ENCODE data around the gene PATJ.
"Not testable (repeated sequence)": the region's sequence is repeated elsewhere in the genome, so short reads cannot be mapped to it uniquely, and the experiment has no call there.

The PATJ gene

DNA sequence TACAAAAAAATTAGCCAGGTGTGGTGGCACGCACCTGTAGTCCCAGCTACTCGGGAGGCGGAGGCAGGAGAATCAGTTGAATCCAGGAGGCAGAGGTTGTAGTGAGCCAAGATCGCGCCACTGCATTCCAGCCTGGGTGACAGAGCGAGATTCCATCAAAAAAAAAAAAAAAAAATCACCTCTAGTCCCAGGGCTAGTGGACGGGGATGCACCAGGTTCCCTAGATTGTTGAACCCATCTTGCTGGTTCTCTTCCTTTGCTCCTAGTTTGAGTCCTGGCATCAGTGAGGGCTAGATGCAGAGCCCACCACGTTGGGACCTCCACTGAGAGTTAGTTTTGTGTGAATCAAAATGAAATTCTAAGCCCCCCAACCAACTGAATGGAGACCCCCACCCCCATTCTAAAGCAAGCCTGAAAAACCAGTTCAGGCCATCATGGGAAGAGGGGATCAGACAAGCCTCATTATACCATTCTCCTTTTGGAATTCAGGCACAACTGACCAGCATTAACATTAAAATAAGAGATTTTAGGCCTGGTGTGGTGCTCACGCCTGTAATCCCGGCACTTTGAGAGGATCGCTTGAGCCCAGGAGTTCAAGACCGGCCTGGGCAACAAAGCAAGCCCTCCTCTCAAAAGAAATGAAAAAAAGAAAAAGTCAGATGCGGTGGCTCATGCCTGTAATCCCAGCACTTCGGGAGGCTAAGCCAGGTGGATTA, 434.5 kb downstream of the PATJ start:
- H4K20me1 ChIP-seq (ENCODE audit: insufficient read depth, low read length, poor library complexity, severe bottlenecking), result no peaks in the 10 kb centered on the region
- H3K4me2 ChIP-seq (ENCODE audit: low read depth, low read length, poor library complexity, severe bottlenecking), result no peak overlapping the region
- no peaks in the 10 kb centered on the region for H3K27me3 ChIP-seq (ENCODE audit: insufficient read depth, low read length, poor library complexity, severe bottlenecking)
- H3K9ac ChIP-seq (ENCODE audit: low read depth, low read length, poor library complexity, severe bottlenecking), result no peak overlapping the region
- no peaks in the 10 kb centered on the region for H3K9me2 ChIP-seq (replicated peaks; ENCODE audit: low read depth, low read length)
- TF ChIP-seq EZH2phosphoT487 (IDR thresholded peaks at IDR 0.05; ENCODE audit: borderline replicate concordance), result no peak
- TF ChIP-seq, protein P1, sequence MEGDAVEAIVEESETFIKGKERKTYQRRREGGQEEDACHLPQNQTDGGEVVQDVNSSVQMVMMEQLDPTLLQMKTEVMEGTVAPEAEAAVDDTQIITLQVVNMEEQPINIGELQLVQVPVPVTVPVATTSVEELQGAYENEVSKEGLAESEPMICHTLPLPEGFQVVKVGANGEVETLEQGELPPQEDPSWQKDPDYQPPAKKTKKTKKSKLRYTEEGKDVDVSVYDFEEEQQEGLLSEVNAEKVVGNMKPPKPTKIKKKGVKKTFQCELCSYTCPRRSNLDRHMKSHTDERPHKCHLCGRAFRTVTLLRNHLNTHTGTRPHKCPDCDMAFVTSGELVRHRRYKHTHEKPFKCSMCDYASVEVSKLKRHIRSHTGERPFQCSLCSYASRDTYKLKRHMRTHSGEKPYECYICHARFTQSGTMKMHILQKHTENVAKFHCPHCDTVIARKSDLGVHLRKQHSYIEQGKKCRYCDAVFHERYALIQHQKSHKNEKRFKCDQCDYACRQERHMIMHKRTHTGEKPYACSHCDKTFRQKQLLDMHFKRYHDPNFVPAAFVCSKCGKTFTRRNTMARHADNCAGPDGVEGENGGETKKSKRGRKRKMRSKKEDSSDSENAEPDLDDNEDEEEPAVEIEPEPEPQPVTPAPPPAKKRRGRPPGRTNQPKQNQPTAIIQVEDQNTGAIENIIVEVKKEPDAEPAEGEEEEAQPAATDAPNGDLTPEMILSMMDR (conservative IDR thresholded peaks at IDR 0.05; ENCODE audit: low read length), result no peak
- no peaks in the 10 kb centered on the region for H3K9me3 ChIP-seq (ENCODE audit: insufficient read depth, low read depth, low read length)
- H2AFZ ChIP-seq (ENCODE audit: low read length), result no peak overlapping the region
- H3K79me2 ChIP-seq (ENCODE audit: insufficient read depth, low read length), result no peaks in the 10 kb centered on the region
- H3K4me1 ChIP-seq (ENCODE audit: insufficient read depth, low read length, poor library complexity, severe bottlenecking), result no peaks in the 10 kb centered on the region
- no peak overlapping the region for H3K4me3 ChIP-seq (ENCODE audit: low read length, poor library complexity, severe bottlenecking)
- H3F3A ChIP-seq (ENCODE audit: low read depth), result no peaks in the 10 kb centered on the region
- no peaks in the 10 kb centered on the region for H3K36me3 ChIP-seq (ENCODE audit: insufficient read depth, low read length)

DNA sequence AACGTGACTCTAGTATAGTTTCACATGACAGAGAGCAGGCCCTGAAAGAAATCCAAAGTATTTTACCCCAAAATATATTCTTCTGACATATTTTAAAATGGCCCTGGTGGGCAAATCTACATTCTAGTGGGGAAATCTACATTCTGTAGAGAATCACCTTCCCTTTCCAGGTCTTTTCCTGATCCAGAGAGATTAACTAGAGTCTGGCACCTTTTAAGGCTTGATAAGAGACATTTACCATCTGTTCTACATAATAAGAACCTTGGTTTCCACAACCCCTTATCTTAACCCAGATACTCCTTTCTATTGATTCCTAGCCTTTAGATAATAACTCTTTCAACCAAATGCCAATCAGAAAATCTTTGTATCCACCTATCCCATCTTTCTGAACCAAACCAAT, 435.3 kb downstream of the PATJ start:
- Histone ChIP-seq H4K20me1 (ENCODE audit: insufficient read depth, low read length, poor library complexity, severe bottlenecking) (no peaks in the 10 kb centered on the region), H3K9me3 (ENCODE audit: insufficient read depth, low read depth, low read length) (no peaks in the 10 kb centered on the region), H3K4me1 (ENCODE audit: insufficient read depth, low read length, poor library complexity, severe bottlenecking) (no peaks in the 10 kb centered on the region), H3K79me2 (ENCODE audit: insufficient read depth, low read length) (no peaks in the 10 kb centered on the region), H3K36me3 (ENCODE audit: insufficient read depth, low read length) (no peaks in the 10 kb centered on the region), H2AFZ (ENCODE audit: low read length) (no peak overlapping the region), H3K4me3 (ENCODE audit: low read length, poor library complexity, severe bottlenecking) (no peak overlapping the region), H3K27me3 (ENCODE audit: insufficient read depth, low read length, poor library complexity, severe bottlenecking) (no peaks in the 10 kb centered on the region), H3K9ac (ENCODE audit: low read depth, low read length, poor library complexity, severe bottlenecking) (no peak overlapping the region), H3K9me2 (replicated peaks; ENCODE audit: low read depth, low read length) (no peaks in the 10 kb centered on the region), H3K4me2 (ENCODE audit: low read depth, low read length, poor library complexity, severe bottlenecking) (no peak overlapping the region), H3F3A (ENCODE audit: low read depth) (no peaks in the 10 kb centered on the region)
- TF ChIP-seq EZH2phosphoT487 (IDR thresholded peaks at IDR 0.05; ENCODE audit: borderline replicate concordance), result no peak
- TF ChIP-seq, protein P1 (conservative IDR thresholded peaks at IDR 0.05; ENCODE audit: low read length), result no peak

DNA sequence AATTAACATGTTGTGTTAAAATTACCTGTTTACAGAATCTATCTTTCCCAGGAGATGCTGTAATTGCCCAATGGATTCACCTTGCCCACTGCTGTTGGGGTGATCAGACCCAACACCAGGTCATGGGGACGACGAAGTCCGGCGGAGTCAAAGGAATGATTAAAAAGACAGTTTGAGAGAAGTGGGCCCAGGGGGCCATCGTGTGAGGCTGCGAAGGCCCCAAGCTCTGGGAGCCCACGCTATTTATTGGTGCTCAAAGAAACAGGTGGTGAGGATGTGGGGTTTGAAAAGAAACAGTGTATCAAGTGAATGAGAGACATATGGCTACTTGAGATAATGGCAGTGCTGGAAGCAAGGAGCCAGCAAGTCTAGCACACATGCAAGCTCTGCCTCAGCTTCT, 436.1 kb downstream of the PATJ start:
- H3K4me1 ChIP-seq (ENCODE audit: insufficient read depth, low read length, poor library complexity, severe bottlenecking), result no peaks in the 10 kb centered on the region
- no peak overlapping the region for H3K4me3 ChIP-seq (ENCODE audit: low read length, poor library complexity, severe bottlenecking)
- no peaks in the 10 kb centered on the region for H4K20me1 ChIP-seq (ENCODE audit: insufficient read depth, low read length, poor library complexity, severe bottlenecking)
- TF ChIP-seq, protein P1 (conservative IDR thresholded peaks at IDR 0.05; ENCODE audit: low read length), result no peak
- no peaks in the 10 kb centered on the region for H3F3A ChIP-seq (ENCODE audit: low read depth)
- H3K9ac ChIP-seq (ENCODE audit: low read depth, low read length, poor library complexity, severe bottlenecking), result no peak overlapping the region
- H3K36me3 ChIP-seq (ENCODE audit: insufficient read depth, low read length), result no peaks in the 10 kb centered on the region
- H3K9me3 ChIP-seq (ENCODE audit: insufficient read depth, low read depth, low read length), result no peaks in the 10 kb centered on the region
- no peak overlapping the region for H3K4me2 ChIP-seq (ENCODE audit: low read depth, low read length, poor library complexity, severe bottlenecking)
- no peak overlapping the region for H2AFZ ChIP-seq (ENCODE audit: low read length)
- H3K27me3 ChIP-seq (ENCODE audit: insufficient read depth, low read length, poor library complexity, severe bottlenecking), result no peaks in the 10 kb centered on the region
- no peaks in the 10 kb centered on the region for H3K79me2 ChIP-seq (ENCODE audit: insufficient read depth, low read length)
- no peaks in the 10 kb centered on the region for H3K9me2 ChIP-seq (replicated peaks; ENCODE audit: low read depth, low read length)

DNA sequence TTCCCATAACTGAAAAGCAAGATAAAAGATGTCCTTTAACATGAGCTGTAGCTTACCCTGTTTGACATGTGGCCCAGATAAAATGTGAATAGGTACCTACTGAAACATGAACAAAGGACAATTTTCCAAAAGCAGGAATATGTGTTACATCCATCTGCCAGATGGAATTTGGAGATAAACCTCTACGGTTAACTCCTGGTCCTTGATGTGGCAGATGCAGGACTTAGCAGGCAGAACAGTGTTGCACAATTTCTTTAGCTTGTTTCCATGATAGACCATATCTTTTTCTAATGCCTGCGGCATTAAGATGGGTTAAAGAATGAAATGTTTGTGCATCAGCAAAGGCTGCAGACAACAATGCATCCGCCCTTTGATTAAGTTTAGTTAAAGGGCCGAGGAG, 437.8 kb downstream of the PATJ start:
- H3K9me3 ChIP-seq (ENCODE audit: insufficient read depth, low read depth, low read length); H2AFZ ChIP-seq (ENCODE audit: low read length); H3K27me3 ChIP-seq (ENCODE audit: insufficient read depth, low read length, poor library complexity, severe bottlenecking); H3K4me2 ChIP-seq (ENCODE audit: low read depth, low read length, poor library complexity, severe bottlenecking); H3K36me3 ChIP-seq (ENCODE audit: insufficient read depth, low read length); H3F3A ChIP-seq (ENCODE audit: low read depth); H3K4me3 ChIP-seq (ENCODE audit: low read length, poor library complexity, severe bottlenecking); H3K4me1 ChIP-seq (ENCODE audit: insufficient read depth, low read length, poor library complexity, severe bottlenecking); H4K20me1 ChIP-seq (ENCODE audit: insufficient read depth, low read length, poor library complexity, severe bottlenecking); H3K9me2 ChIP-seq (replicated peaks; ENCODE audit: low read depth, low read length); H3K9ac ChIP-seq (ENCODE audit: low read depth, low read length, poor library complexity, severe bottlenecking); H3K79me2 ChIP-seq (ENCODE audit: insufficient read depth, low read length): not testable (repeated sequence)

Measured in Loucy (cell line).